Activated effector memory CD4-positive, alpha-beta T cell treated with Interleukin-2 at 50 U/mL for 16 hours (primary cell): ENCODE data around the gene RABGAP1L.
"Not testable (repeated sequence)": the region's sequence is repeated elsewhere in the genome, so short reads cannot be mapped to it uniquely, and the experiment has no call there.

Experiments used
- DNase-seq: peaks from one replicate; pipeline ENCODE4 v3.0.0-alpha.2; 2020

RABGAP1L gene

DNA sequence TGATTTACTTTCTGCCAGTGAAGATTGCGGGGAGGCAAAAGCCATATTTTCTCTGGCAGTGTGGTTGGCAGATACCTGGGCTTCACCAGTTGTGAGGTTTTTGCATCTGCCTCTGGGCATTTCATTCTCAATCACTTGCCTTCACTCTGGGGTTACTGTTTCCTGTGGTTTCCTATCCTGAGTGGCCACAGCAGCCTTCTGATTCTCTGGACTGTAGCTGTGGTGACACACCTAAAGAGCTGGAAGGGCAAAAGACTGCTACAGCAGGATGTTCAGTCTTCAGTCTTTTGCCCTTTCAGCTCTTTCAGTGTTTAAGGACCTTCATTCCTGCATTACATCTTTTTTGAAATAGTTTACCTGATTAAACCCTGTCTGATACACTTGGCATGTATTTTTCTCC is 237.9 kb downstream of the RABGAP1L start:
- DNase-seq = no peak

- no peak for DNase-seq
These were observed 238.9 kb downstream of the RABGAP1L start for GRCh38 chr1:174398246-174398645.

GRCh38 chr1:174399211-174399610 is 239.9 kb downstream of the RABGAP1L start:
- no peak for DNase-seq

DNA sequence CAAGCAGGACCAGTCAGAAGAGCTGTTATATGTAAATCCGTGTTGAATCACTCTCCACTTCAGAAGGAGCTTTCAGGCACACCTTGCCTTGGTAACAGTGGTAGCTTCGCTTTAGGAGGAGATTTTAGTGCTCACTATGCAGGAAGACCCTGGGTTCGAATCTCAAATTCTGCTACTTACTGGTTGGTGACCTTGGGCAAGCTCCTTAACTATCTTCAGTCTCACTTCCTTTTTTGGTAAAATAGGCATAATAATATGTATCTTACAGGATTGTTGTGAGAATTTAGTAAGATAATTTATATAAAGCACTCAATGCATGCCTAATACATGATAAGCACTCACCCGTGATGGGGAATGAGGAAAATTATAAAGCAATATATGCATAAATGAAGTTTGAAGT is 241.8 kb downstream of the RABGAP1L start:
- DNase-seq = no peak

- no peak for DNase-seq
These were observed 245.9 kb downstream of the RABGAP1L start for GRCh38 chr1:174405219-174405618.

GRCh38 chr1:174406421-174406820 is 247.1 kb downstream of the RABGAP1L start:
- DNase-seq = no peak

DNA sequence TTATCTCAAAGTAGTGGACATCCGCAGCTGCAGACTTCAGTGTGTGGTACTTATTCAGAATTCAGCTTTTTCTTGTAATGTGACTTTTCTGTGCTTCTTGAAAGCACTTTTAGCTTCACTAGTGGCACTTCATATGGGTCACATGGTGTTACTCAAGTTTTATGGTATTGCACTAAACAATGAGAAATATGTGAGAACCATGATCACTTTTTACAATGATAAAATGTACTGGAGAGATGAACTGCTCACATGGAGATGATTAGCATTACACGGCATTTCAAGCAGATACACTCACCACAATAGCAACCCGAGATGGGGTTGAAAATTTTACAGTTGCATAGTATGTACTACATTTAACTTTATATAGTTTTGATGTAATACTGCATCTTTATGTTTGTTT is 248.3 kb downstream of the RABGAP1L start:
- DNase-seq = no peak

GRCh38 chr1:174408146-174408545 is 248.8 kb downstream of the RABGAP1L start:
- DNase-seq = no peak

DNA sequence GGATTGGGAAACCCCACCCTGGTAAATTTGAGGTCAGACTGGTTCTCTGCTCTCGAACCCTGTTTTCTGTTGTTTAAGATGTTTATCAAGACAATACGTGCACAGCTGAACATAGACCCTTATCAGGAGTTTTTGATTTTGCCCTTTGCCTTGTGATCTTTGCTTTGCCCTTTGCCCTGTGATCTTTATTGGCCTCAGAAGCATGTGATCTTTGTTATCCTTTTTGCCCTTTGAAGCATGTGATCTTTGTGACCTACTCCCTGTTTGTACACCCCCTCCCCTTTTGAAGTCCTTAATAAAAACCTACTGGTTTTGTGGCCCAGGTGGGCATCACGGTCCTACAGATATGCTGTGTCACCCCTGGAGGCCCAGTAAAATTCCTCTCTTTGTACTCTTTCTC is 250.5 kb downstream of the RABGAP1L start:
- not testable (repeated sequence) for DNase-seq

DNA sequence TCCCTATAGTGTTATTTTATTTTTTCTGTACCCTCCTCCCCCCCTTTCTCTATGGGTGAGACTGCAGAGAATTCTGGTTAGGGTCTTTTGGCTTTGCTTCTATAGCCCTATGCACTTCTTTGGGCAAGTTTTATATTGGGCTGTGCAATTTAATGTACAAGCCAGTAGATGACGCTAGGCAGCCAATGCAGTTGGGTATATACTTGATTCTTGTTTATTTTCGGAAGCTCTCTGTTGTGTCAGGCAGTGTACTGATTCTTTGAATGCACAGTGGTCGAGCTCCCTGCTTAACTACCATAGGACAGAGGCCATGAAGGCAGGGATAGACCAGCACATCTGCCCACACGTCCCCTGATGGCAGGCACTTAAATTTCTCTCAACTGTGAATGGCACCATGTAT is 254.3 kb downstream of the RABGAP1L start:
- no peak for DNase-seq

- DNase-seq = no peak
These were observed 254.9 kb downstream of the RABGAP1L start for GRCh38 chr1:174414203-174414602.

DNA sequence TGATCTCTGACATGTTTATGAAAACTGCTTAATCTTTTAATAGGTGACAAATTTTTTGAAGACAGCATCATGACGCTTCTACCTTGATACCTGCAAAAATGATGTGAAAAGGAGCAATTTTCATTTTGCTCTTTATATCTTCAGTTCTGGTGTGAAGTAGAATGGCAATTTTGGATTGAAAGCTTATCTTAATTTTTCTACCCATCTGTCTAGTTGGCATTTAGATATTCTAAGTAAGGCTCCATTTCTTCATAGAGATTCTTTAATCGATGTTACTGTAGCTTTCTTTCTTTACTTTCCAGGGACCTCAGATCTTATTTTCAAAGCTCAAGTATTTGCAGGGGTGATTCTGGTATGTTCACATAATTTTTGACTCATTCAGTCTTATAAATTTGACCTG is 256.2 kb downstream of the RABGAP1L start:
- DNase-seq = no peak

GRCh38 chr1:174417921-174418320 is 258.6 kb downstream of the RABGAP1L start:
- no peak for DNase-seq

GRCh38 chr1:174425121-174425520 is 265.8 kb downstream of the RABGAP1L start:
- no peak for DNase-seq

DNA sequence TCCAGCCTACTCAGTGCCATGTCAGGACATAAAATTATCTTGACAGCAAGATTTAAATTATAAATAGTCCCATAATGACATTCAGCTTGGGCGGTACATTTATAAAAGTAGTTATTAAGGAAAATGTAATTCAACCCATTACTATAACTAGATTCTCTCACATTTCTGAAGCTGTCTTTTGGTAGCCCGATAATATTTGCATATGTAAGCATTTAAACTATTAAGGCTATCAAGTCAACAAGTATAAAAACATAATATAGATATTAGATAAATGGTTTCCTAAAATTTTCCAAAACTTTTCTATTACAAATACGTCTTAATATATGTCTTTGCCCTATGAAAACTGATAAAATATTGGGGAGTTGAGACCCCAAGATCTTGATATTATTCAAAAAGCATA is 266.8 kb downstream of the RABGAP1L start:
- DNase-seq = no peak

DNA sequence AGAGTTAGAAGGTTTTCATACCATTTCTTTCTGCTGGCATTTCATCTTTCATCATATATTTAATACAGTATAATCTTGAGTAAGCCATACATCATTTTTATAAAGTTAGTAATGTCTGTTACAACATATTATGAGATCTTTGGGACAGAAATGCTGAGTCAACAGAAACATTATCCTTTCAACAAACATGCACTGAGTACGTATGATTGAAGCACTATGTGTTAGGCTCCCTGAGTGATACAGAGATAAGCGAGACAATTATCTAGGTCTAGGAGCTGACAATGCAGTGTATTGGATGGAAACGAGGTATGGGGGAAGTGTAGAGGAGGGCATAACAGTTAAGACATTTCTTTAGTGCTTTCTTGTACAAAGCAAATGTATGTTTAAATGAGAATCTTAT is 268.7 kb downstream of the RABGAP1L start:
- no peak for DNase-seq

- no peak for DNase-seq
These were observed 269.4 kb downstream of the RABGAP1L start for GRCh38 chr1:174428739-174429138.

- no peak for DNase-seq
These were observed 274.1 kb downstream of the RABGAP1L start for GRCh38 chr1:174433451-174433850.

GRCh38 chr1:174445351-174445750 is 286.0 kb downstream of the RABGAP1L start:
- DNase-seq = no peak

- DNase-seq = no peak
These were observed 286.5 kb downstream of the RABGAP1L start for GRCh38 chr1:174445817-174446216.

- no peak for DNase-seq
These were observed 288.7 kb downstream of the RABGAP1L start, which contains the start of gene GPR52 for GRCh38 chr1:174447866-174448530. GPR52 (plus strand) TSS chr1:174447964; CDS start chr1:174448112, 148 bp downstream.

DNA sequence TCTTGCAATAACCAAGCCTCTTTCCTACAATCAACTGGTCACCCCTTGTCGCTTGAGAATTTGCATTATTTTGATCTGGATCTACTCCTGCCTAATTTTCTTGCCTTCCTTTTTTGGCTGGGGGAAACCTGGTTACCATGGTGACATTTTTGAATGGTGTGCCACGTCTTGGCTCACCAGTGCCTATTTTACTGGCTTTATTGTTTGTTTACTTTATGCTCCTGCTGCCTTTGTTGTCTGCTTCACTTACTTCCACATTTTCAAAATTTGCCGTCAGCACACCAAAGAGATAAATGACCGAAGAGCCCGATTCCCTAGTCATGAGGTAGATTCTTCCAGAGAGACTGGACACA is 289.2 kb downstream of the RABGAP1L start:
- no peak for DNase-seq

- no peak for DNase-seq
These were observed 289.7 kb downstream of the RABGAP1L start for GRCh38 chr1:174448974-174449373.

DNA sequence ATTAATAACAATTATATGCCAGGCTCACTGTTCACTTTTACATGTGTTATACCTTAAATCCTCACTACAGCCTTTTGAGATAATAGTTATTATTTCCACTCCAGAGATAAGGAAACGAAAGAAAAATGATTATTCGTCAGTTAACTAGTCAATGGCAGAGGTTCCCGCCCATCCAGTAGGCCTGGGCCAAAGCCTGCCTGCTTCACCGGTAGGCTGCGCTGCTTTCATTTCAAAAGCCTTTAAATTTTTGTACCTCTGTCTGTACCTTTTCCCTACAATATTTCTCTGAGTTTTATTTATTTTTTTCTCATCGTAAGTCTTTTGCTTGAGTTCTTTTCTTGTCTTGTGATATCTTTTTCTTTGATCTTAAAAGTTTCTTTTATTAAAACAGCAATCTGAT is 292.1 kb downstream of the RABGAP1L start:
- no peak for DNase-seq

DNA sequence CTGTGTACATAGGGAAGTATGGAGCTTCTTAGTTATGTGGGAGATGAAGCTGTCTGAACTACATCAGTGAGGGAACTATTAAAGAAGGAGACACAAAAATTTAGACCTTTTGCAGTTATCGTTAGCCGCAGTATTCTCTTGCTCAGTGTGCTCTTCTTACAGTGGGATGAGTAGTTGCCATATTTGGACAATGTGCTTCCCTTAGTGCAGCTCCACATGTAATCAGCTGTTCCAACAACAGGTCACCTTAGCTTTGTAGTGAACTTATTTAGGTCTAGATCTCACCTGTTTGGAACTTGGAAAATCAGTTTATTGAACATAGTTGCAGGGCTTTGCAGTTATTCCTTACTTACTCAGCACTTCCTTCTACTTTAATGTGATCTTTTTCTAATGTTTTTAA is 306.5 kb downstream of the RABGAP1L start:
- DNase-seq = no peak

- DNase-seq = no peak
These were observed 307.3 kb downstream of the RABGAP1L start for GRCh38 chr1:174466607-174467006.
